Prostate gland (tissue), 2 donors: ENCODE measurements around the gene NLN.

ENCODE experiments used
- POLR2A ChIP-seq: fragments of 450-650 bp; IDR thresholded peaks from one replicate; pipeline ENCODE4 v1.6.1; 2016; ENCODE audit warnings: antibody characterized with exemption, mild to moderate bottlenecking
- POLR2AphosphoS5 ChIP-seq: sonication (generic); formaldehyde crosslinking; IDR thresholded peaks from one replicate; pipeline ENCODE4 v1.6.1; 2017; ENCODE audit warnings: antibody characterized with exemption
- TF ChIP-seq, protein P1 (sequence below), 4 experiments: fragments of 200-600 bp in 2 of 4; fragments of 450-650 bp in 2 of 4; sonication (generic) in 2 of 4; IDR thresholded peaks; 1 replicate in 3 of 4; 2 replicates in 1 of 4; pipeline ENCODE4 v1.5.1; 2016 to 2019; ENCODE audit warnings: antibody characterized with exemption in 4 of 4, mild to moderate bottlenecking in 2 of 4, moderate library complexity in 2 of 4

DNA sequence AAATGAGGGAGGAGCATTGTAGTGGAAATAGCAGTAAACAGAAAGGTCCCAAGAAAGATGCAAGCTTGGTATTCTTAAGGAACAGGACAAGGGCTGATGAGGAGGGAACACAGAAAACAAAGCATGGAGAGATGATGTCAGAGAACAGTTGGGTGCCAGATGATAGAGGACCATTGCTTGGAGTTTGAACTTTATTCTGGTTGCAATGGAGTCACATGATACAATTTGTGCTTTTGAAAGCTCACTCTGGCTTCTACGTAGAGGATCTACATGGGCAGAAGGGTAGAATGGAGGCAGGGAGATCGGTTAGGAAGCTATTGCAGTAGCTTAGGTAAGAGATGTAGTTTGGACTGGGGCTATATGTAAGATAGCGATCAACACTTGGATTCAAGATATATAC lies 39.9 kb upstream of the NLN start:
- TF ChIP-seq, protein P1, sequence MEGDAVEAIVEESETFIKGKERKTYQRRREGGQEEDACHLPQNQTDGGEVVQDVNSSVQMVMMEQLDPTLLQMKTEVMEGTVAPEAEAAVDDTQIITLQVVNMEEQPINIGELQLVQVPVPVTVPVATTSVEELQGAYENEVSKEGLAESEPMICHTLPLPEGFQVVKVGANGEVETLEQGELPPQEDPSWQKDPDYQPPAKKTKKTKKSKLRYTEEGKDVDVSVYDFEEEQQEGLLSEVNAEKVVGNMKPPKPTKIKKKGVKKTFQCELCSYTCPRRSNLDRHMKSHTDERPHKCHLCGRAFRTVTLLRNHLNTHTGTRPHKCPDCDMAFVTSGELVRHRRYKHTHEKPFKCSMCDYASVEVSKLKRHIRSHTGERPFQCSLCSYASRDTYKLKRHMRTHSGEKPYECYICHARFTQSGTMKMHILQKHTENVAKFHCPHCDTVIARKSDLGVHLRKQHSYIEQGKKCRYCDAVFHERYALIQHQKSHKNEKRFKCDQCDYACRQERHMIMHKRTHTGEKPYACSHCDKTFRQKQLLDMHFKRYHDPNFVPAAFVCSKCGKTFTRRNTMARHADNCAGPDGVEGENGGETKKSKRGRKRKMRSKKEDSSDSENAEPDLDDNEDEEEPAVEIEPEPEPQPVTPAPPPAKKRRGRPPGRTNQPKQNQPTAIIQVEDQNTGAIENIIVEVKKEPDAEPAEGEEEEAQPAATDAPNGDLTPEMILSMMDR (IDR thresholded peaks at IDR 0.05), result no peak
- TF ChIP-seq POLR2A, result no peak
- no peak for TF ChIP-seq POLR2AphosphoS5
